H1 (cell line): Measurements from ENCODE around the gene STX18. TPM values are rescaled to one million over a fixed set of nuclear protein-coding genes. Genes with fewer than 3 reads are reported as not detected.
A peak's percentile ranks its signal among the peaks of the same experiment; 100 is the strongest.

Experiments used
- CTCF ChIA-PET: fragments of 300-600 bp; sonication (Branson Sonifier 250); formaldehyde crosslinking; loops from one replicate; lab custom pipeline; 2021; ENCODE audit not compliant: partially characterized antibody; lab: Charles Lee
- POLR2A ChIA-PET: fragments of 300-600 bp; sonication (Branson Sonifier 250); formaldehyde crosslinking; loops from one replicate; lab custom pipeline; 2021; ENCODE audit warnings: inconsistent platforms; ENCODE audit not compliant: partially characterized antibody; lab: Charles Lee
- DNase-seq, 2 experiments: peaks; one replicate each; pipeline versions ENCODE4 v3.0.0 to v3.0.0-alpha.2; 2010 to 2022; ENCODE audit warnings: low spot score in 2 of 2, low read depth in 1 of 2, mixed read lengths in 1 of 2
- FAIRE-seq: peaks from 2 replicates; lab custom pipeline; 2011; peaks lifted over from hg19 to GRCh38; lab: Jason Lieb, UNC
- H2AFZ ChIP-seq: 2 replicates; pipeline ENCODE4 v1.8.1; 2012; ENCODE audit warnings: low read length, inconsistent platforms
- H2AK5ac ChIP-seq: 2 replicates; pipeline ENCODE4 v1.6.1; 2013; ENCODE audit warnings: low read depth, low read length
- H2BK120ac ChIP-seq: replicated peaks from 2 replicates; pipeline ENCODE3; 2013; ENCODE audit warnings: low read depth, low read length, inconsistent platforms
- H2BK12ac ChIP-seq: 2 replicates; pipeline ENCODE4 v1.6.1; 2013; ENCODE audit warnings: low read depth, low read length
- H2BK15ac ChIP-seq: 2 replicates; pipeline ENCODE4 v1.6.1; 2013; ENCODE audit warnings: low read length
- H2BK20ac ChIP-seq: 2 replicates; pipeline ENCODE4 v1.6.1; 2013; ENCODE audit warnings: low read length
- H2BK5ac ChIP-seq: 2 replicates; pipeline ENCODE4 v1.6.1; 2013; ENCODE audit warnings: low read depth, low read length
- H3K14ac ChIP-seq: 2 replicates; pipeline ENCODE4 v1.6.1; 2013; ENCODE audit warnings: inconsistent platforms; ENCODE audit not compliant: insufficient read length
- H3K18ac ChIP-seq: 2 replicates; pipeline ENCODE4 v1.6.1; 2013; ENCODE audit warnings: low read length; ENCODE audit errors: extremely low read depth
- H3K23ac ChIP-seq: 2 replicates; pipeline ENCODE4 v1.6.1; 2013; ENCODE audit warnings: inconsistent platforms; ENCODE audit not compliant: insufficient read length
- H3K23me2 ChIP-seq: 2 replicates; pipeline ENCODE4 v1.6.1; 2013; ENCODE audit warnings: low read depth, low read length
- H3K27ac ChIP-seq: 2 replicates; pipeline ENCODE4 v1.6.1; 2011; ENCODE audit warnings: low read depth, low read length, inconsistent platforms
- H3K27me3 ChIP-seq, 4 experiments: replicated peaks in 1 of 4; 1 replicate in 1 of 4; 2 replicates in 3 of 4; pipeline versions ENCODE4 v1.6.1 to v1.8.1; 2011 to 2013; ENCODE audit warnings: low read length in 3 of 4, mild to moderate bottlenecking in 3 of 4, inconsistent platforms in 2 of 4, mixed read lengths in 2 of 4, moderate library complexity in 1 of 4; ENCODE audit not compliant: control insufficient read depth in 3 of 4, insufficient read depth in 3 of 4; ENCODE audit errors: extremely low read depth in 1 of 4
- H3K36me3 ChIP-seq, 4 experiments: 2 replicates each; pipeline versions ENCODE4 v1.6.1 to v1.8.1; 2011 to 2013; ENCODE audit warnings: mild to moderate bottlenecking in 4 of 4, low read length in 3 of 4, moderate library complexity in 2 of 4, control low read depth in 1 of 4, inconsistent platforms in 1 of 4; ENCODE audit not compliant: insufficient read depth in 4 of 4, control insufficient read depth in 2 of 4
- H3K4ac ChIP-seq: replicated peaks from 2 replicates; pipeline ENCODE3; 2013; ENCODE audit warnings: low read length, low read depth, mixed read lengths, inconsistent platforms; ENCODE audit not compliant: insufficient read length
- H3K4me1 ChIP-seq, 4 experiments: replicated peaks in 1 of 4; 1 replicate in 1 of 4; 2 replicates in 3 of 4; pipeline versions ENCODE4 v1.6.1 to v1.8.1; 2011 to 2013; ENCODE audit warnings: low read length in 3 of 4, inconsistent platforms in 2 of 4, mixed read lengths in 1 of 4; ENCODE audit not compliant: insufficient read depth in 4 of 4, control insufficient read depth in 3 of 4
- H3K4me2 ChIP-seq, 2 experiments: 2 replicates each; pipeline versions ENCODE4 v1.6.1 to v1.8.1; 2011 to 2013; ENCODE audit warnings: low read depth in 2 of 2, low read length in 2 of 2, control low read depth in 1 of 2, inconsistent platforms in 1 of 2, mild to moderate bottlenecking in 1 of 2; ENCODE audit not compliant: insufficient read depth in 1 of 2
- H3K4me3 ChIP-seq, 4 experiments: fragments of 200-600, 300-600 bp in 1 of 4; sonication (generic), shearing (Covaris generic), sonication (Bioruptor Twin) in 1 of 4; 2 replicates each; pipeline versions ENCODE4 v1.5.1 to v1.8.1; 2011 to 2016; ENCODE audit warnings: low read length in 4 of 4, low read depth in 3 of 4, control low read depth in 2 of 4, inconsistent platforms in 2 of 4, mild to moderate bottlenecking in 2 of 4, mixed read lengths in 1 of 4, moderate library complexity in 1 of 4; ENCODE audit not compliant: insufficient read depth in 2 of 4; ENCODE audit errors: extremely low read depth in 1 of 4
- H3K56ac ChIP-seq: replicated peaks from 2 replicates; pipeline ENCODE3; 2013; ENCODE audit warnings: low read depth, mild to moderate bottlenecking, mixed read lengths, low read length, inconsistent platforms; ENCODE audit not compliant: insufficient read length
- H3K79me1 ChIP-seq: 2 replicates; pipeline ENCODE4 v1.6.1; 2013; ENCODE audit warnings: low read depth, low read length, control low read depth
- H3K79me2 ChIP-seq, 2 experiments: 2 replicates each; pipeline versions ENCODE4 v1.6.1 to v1.8.1; 2012 to 2013; ENCODE audit warnings: low read length in 2 of 2, mild to moderate bottlenecking in 2 of 2, inconsistent platforms in 1 of 2; ENCODE audit not compliant: insufficient read depth in 2 of 2, control insufficient read depth in 1 of 2
- H3K9ac ChIP-seq, 4 experiments: replicated peaks in 1 of 4; 1 replicate in 1 of 4; 2 replicates in 3 of 4; pipeline versions ENCODE4 v1.6.1 to v1.8.1; 2011 to 2013; ENCODE audit warnings: low read depth in 3 of 4, low read length in 3 of 4, control low read depth in 2 of 4, mild to moderate bottlenecking in 2 of 4, moderate library complexity in 2 of 4, inconsistent platforms in 1 of 4; ENCODE audit errors: extremely low read depth in 1 of 4
- H3K9me3 ChIP-seq, 2 experiments: 2 replicates each; pipeline versions ENCODE4 v1.6.1 to v1.8.1; 2012 to 2013; ENCODE audit warnings: mild to moderate bottlenecking in 2 of 2, moderate library complexity in 2 of 2, control low read depth in 1 of 2, inconsistent platforms in 1 of 2, low read depth in 1 of 2, low read length in 1 of 2, mixed read lengths in 1 of 2; ENCODE audit not compliant: insufficient read depth in 2 of 2
- H4K20me1 ChIP-seq, 2 experiments: replicated peaks in 1 of 2; 2 replicates each; pipeline versions ENCODE3 to v1.8.1; 2011 to 2013; ENCODE audit warnings: inconsistent platforms in 2 of 2, low read length in 2 of 2, mild to moderate bottlenecking in 1 of 2; ENCODE audit not compliant: insufficient read depth in 2 of 2, control insufficient read depth in 1 of 2
- H4K5ac ChIP-seq: 2 replicates; pipeline ENCODE4 v1.6.1; 2013; ENCODE audit warnings: low read length, low read depth, mixed read lengths, inconsistent platforms; ENCODE audit not compliant: insufficient read length
- H4K8ac ChIP-seq: 2 replicates; pipeline ENCODE4 v1.8.0; 2013; ENCODE audit warnings: mild to moderate bottlenecking, moderate library complexity, low read length, inconsistent platforms; ENCODE audit not compliant: insufficient read depth; ENCODE audit errors: extremely low read depth
- H4K91ac ChIP-seq: replicated peaks from 2 replicates; pipeline ENCODE3; 2013; ENCODE audit warnings: low read length, mixed read lengths, inconsistent platforms; ENCODE audit not compliant: insufficient read length
- RBBP5 ChIP-seq: IDR thresholded peaks from 2 replicates; pipeline ENCODE4 v1.7.1; 2012; ENCODE audit warnings: low read depth, mild to moderate bottlenecking, inconsistent platforms, low read length, moderate library complexity, borderline replicate concordance
- RFX5 ChIP-seq: IDR thresholded peaks from 2 replicates; pipeline ENCODE4 v1.6.1; 2011; ENCODE audit warnings: low read depth, low read length, improper control_type of control experiment, borderline replicate concordance
- WGBS, 2 experiments: shearing (Covaris generic) in 1 of 2; methylation state at CpG; one replicate each; pipeline versions ENCODE4 v1.1.6 to v1.1.7; 2013 to 2015; ENCODE audit warnings: low lambda C conversion rate in 2 of 2, mixed read lengths in 2 of 2, inconsistent platforms in 1 of 2, low coverage in 1 of 2, missing lambda C conversion rate in 1 of 2; ENCODE audit not compliant: insufficient replicate concordance in 2 of 2, insufficient coverage in 1 of 2, insufficient read length in 1 of 2; ENCODE audit errors: extremely low coverage in 1 of 2, missing lambda C conversion rate in 1 of 2; 5-methylcytosine and 5-hydroxymethylcytosine counted together
- polyA plus RNA-seq, 7 experiments: library from polyadenylated mRNA; depleted of rRNA in 3 of 7; stranded (reverse) in 5 of 7; unstranded in 2 of 7; fragments of >200 nt in 5 of 7; fragments of 200-250 nt in 2 of 7; gene quantifications; 1 replicate in 5 of 7; 2 replicates in 1 of 7; 4 replicates in 1 of 7; pipeline versions ENCODE4 v1.2.1 to v1.2.3, GENCODE V29; 2011 to 2013; ENCODE audit warnings: missing spikeins in 2 of 7, mixed read lengths in 2 of 7
- total RNA-seq: library from RNA; stranded (reverse); fragmentation: NEBNext Ultra II Directional; extraction: Animal tissue kit (Norgen Biotek cat#: 25700); gene quantifications from 2 replicates; pipeline ENCODE4 v1.2.1, GENCODE V29; 2021

STX18 gene
- total and polyA plus RNA-seq, 2 of the 8 experiments (the other 6 are each of a cell fraction or from before 2014, with no cell fraction given): 14.6 to 18.3 TPM

DNA sequence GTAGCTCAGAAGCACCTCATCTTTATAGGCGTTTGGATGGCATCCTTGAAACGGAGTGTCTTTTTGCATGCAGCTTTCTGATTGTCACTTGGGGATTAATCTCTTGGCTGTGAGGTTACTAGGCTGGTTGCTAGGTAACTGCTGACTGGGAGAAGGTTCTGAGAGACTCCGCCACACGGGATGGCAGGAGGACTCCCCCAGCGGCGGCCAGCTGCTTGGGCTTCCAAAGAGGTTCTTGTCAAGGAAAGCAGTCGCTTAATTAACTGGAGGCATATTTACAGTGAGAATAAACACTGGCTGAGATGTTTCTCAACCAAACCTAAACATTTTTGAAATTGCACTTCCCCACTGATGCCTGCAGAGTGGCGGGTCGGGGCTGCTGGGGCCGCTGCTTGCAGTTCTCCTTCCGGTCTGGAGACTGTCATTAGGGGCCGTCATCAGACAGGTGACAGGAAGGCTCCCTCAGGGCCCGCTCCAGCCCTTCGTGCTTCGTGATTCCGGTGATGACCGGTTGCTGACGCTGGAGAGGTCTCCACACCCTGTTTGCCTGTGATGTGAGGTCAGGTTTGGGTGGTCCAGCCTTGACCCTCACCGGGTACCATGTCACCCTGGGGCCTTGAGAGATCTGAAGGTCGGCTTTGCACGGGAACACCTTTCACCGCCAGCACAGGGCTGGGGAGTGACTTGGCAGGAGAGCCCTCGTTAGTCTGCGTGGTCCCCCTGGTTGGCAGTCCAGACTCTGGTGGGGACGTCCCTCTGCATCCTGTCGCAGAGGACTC, 145.8 kb downstream of the STX18 start:
- Histone ChIP-seq H4K8ac (no peak overlapping the region), H3K79me1 (0 out of 2 replicates have a peak, but pooled peaks cover 2% of the 10 kb centered on the region), H3K36me3 (peaks cover 2 to 9% (median 8%) of the 10 kb centered on the region in 4 experiments; a peak in 6 of 8 replicates), H2AFZ (no peak overlapping the region), H4K5ac (no peak overlapping the region), H3K9me3 (no peaks in the 10 kb centered on the region), H2BK15ac (no peak overlapping the region), H3K27ac (no peak overlapping the region), H2BK120ac (no peak overlapping the region), H2AK5ac (peak overlapping the region; percentile 77; the same call in 1 of the 2 replicates), H3K14ac (no peak overlapping the region), H3K9ac (no peak overlapping the region), H3K23me2 (no peaks in the 10 kb centered on the region), H3K18ac (peak overlapping the region; percentile 51; the same call in 1 of the 2 replicates), H2BK20ac (no peak overlapping the region), H3K4me2 (no peak overlapping the region), H3K56ac (no peak overlapping the region), H3K23ac (no peak overlapping the region), H2BK5ac (peak overlapping the region; percentile 73; the same call in 1 of the 2 replicates), H4K20me1 (peaks cover 0 to 6% of the 10 kb centered on the region in 2 experiments), H2BK12ac (peak overlapping the region; percentile 80), H3K4me1 (peaks cover 0 to 8% (median 5%) of the 10 kb centered on the region in 4 experiments; a peak in 4 of 7 replicates), H3K27me3 (no peaks in the 10 kb centered on the region), H3K4ac (no peak overlapping the region), H3K4me3 (no peak overlapping the region), H4K91ac (no peak overlapping the region), H3K79me2 (no peaks in the 10 kb centered on the region)
- POLR2A ChIA-PET: interaction anchor here (1.2 to 1.5 kb wide), 3 partner anchors 13 to 18 kb away, joined by 3 read pairs; no protein-coding TSS in a partner anchor
- 77% methylated on average over 26 of the region's 26 CpGs; no CpG with 5 or more reads in 1 of the 2 experiments for WGBS, 2 experiments
- FAIRE-seq: no peak
- DNase-seq: peak in 1 of 2 experiments; percentile 53
- CTCF ChIA-PET: interaction anchor here (0.6 to 3.7 kb wide), 13 partner anchors 10 to 1003 kb away, joined by 3 to 20 read pairs (median 5); no protein-coding TSS in a partner anchor
- TF ChIP-seq RFX5: peak; percentile 68; the same call in 1 of the 2 replicates
- no peak for TF ChIP-seq RBBP5
